ENCODE data around the gene TNF. TPM values are rescaled to one million over a fixed set of nuclear protein-coding genes. Genes with fewer than 3 reads are reported as not detected.

The TNF gene
- total and polyA plus RNA-seq, 9 donors: 0.24 to 3.0 (median 0.79) TPM; not detected in 3

DNA sequence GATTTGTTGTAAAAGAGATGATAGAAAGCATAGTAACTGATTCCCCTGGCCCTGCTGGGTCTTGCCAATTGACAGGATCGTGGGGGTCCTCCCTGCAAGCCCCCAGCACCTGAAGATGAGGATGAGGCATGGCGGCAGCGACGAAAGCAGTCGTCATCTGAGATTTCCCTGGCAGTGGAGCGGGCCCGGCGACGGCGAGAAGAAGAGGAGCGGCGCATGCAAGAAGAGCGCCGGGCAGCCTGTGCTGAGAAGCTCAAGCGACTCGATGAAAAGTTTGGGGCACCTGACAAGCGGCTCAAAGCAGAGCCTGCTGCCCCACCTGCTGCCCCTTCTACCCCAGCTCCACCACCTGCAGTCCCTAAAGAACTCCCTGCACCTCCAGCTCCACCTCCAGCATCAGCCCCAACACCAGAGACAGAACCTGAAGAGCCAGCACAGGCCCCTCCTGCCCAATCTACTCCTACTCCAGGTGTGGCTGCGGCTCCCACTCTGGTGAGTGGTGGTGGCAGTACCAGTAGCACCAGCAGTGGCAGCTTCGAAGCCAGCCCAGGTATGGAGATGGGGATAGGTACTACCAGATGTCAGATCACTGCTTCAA lies 52.4 kb downstream of the TNF start:
- TF ChIP-seq EP300 (IDR thresholded peaks at IDR 0.05): no peak
- TF ChIP-seq, protein P1, sequence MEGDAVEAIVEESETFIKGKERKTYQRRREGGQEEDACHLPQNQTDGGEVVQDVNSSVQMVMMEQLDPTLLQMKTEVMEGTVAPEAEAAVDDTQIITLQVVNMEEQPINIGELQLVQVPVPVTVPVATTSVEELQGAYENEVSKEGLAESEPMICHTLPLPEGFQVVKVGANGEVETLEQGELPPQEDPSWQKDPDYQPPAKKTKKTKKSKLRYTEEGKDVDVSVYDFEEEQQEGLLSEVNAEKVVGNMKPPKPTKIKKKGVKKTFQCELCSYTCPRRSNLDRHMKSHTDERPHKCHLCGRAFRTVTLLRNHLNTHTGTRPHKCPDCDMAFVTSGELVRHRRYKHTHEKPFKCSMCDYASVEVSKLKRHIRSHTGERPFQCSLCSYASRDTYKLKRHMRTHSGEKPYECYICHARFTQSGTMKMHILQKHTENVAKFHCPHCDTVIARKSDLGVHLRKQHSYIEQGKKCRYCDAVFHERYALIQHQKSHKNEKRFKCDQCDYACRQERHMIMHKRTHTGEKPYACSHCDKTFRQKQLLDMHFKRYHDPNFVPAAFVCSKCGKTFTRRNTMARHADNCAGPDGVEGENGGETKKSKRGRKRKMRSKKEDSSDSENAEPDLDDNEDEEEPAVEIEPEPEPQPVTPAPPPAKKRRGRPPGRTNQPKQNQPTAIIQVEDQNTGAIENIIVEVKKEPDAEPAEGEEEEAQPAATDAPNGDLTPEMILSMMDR (IDR thresholded peaks at IDR 0.05): no peak
- TF ChIP-seq POLR2A (IDR thresholded peaks at IDR 0.05): no peak
- Histone ChIP-seq H3K4me3 (no peak overlapping the region), H3K27me3 (no peaks in the 10 kb centered on the region), H3K9me3 (no peaks in the 10 kb centered on the region), H3K27ac (no peak overlapping the region), H3K4me1 (ENCODE audit: insufficient read depth) (no peaks in the 10 kb centered on the region), H3K36me3 (no peaks in the 10 kb centered on the region)
- DNase-seq: no peak
- intact Hi-C loops (cut with DNase I): no loop called here
- 96 to 97% (median 96%) methylated on average over 19 of the region's 19 CpGs for WGBS, 3 donors

Small RNA genes within 50 kb of the gene (small RNA-seq; reads per million reads assigned to genes)
- gene SNORA38 (2.1 reads per million, percentile 72 among the genes with 10 or more reads in this experiment), gene SNORD117 (164 reads per million, percentile 92 among the genes with 10 or more reads in this experiment), gene SNORD84 (not detected), gene UQCRHP1 (not detected)

Other genes with a start within 250 kb of the TNF start
Only the 30 nearest of the 34 such genes appear.
- gene HLA-B, start 218.4 kb upstream of the TNF start, total RNA-seq: 100 to 1,000 TPM; 358 to 625 (median 492) TPM
- gene HLA-B, start 218.4 kb upstream of the TNF start, polyA plus RNA-seq: 1,000 to 10,000 TPM in 1 of 2 donors, 100 to 1,000 TPM in 1; 680 to 2,036 TPM
- 10 to 100 TPM; 15.8 to 48.9 (median 24.5) TPM for gene MICA, start 172.0 kb upstream of the TNF start, total RNA-seq
- 10 to 100 TPM; 31.1 to 33.2 TPM for gene MICA, start 172.0 kb upstream of the TNF start, polyA plus RNA-seq
- 1 to 10 TPM in 4 of 7 donors, under 1 TPM in 3; 0.57 to 1.7 (median 1.3) TPM for gene MICB, start 77.4 kb upstream of the TNF start, total RNA-seq
- 10 to 100 TPM in 1 of 2 donors, under 1 TPM in 1; 0.48 to 10.6 TPM for gene MICB, start 77.4 kb upstream of the TNF start, polyA plus RNA-seq
- not detected for gene MCCD1, start 46.6 kb upstream of the TNF start, total RNA-seq
- not detected for gene MCCD1, start 46.6 kb upstream of the TNF start, polyA plus RNA-seq
- gene DDX39B, start 33.6 kb upstream of the TNF start, total RNA-seq: 100 to 1,000 TPM; 212 to 404 (median 362) TPM
- 100 to 1,000 TPM; 219 to 278 TPM for gene DDX39B, start 33.6 kb upstream of the TNF start, polyA plus RNA-seq
- 1 to 10 TPM in 6 of 7 donors, under 1 TPM in 1; 0.93 to 3.7 (median 2.3) TPM for gene ATP6V1G2, start 29.0 kb upstream of the TNF start, total RNA-seq
- 1 to 10 TPM; 3.0 to 9.3 TPM for gene ATP6V1G2, start 29.0 kb upstream of the TNF start, polyA plus RNA-seq
- gene NFKBIL1, start 28.0 kb upstream of the TNF start, total RNA-seq: 10 to 100 TPM; 23.6 to 32.4 (median 27.5) TPM
- gene NFKBIL1, start 28.0 kb upstream of the TNF start, polyA plus RNA-seq: 10 to 100 TPM in 1 of 2 donors, 1 to 10 TPM in 1; 8.2 to 46.0 TPM
- gene LTA, start 3.3 kb upstream of the TNF start, total RNA-seq: 1 to 10 TPM in 1 of 7 donors, under 1 TPM in 1, not detected in 5; 0.18 to 1.3 TPM
- under 1 TPM; 0.17 to 0.43 TPM for gene LTA, start 3.3 kb upstream of the TNF start, polyA plus RNA-seq
- 1 to 10 TPM in 1 of 7 donors, under 1 TPM in 3, not detected in 3; 0.42 to 1.8 (median 0.62) TPM for gene LTB, start 6.9 kb downstream of the TNF start, total RNA-seq
- under 1 TPM; 0.48 to 0.73 TPM for gene LTB, start 6.9 kb downstream of the TNF start, polyA plus RNA-seq
- gene LST1, start 10.7 kb downstream of the TNF start, total RNA-seq: 10 to 100 TPM in 3 of 7 donors, 1 to 10 TPM in 4; 3.8 to 34.0 (median 8.6) TPM
- gene LST1, start 10.7 kb downstream of the TNF start, polyA plus RNA-seq: 10 to 100 TPM in 1 of 2 donors, 1 to 10 TPM in 1; 8.1 to 12.2 TPM
- under 1 TPM in 1 of 7 donors, not detected in 6; 0.59 TPM for gene NCR3, start 17.4 kb downstream of the TNF start, total RNA-seq
- gene NCR3, start 17.4 kb downstream of the TNF start, polyA plus RNA-seq: under 1 TPM in 1 of 2 donors, not detected in 1; 0.27 TPM
- gene AIF1, start 39.7 kb downstream of the TNF start, total RNA-seq: 10 to 100 TPM in 4 of 7 donors, 1 to 10 TPM in 3; 4.5 to 26.6 (median 12.9) TPM
- 10 to 100 TPM; 24.5 to 82.4 TPM for gene AIF1, start 39.7 kb downstream of the TNF start, polyA plus RNA-seq
- 100 to 1,000 TPM in 5 of 7 donors, 10 to 100 TPM in 2; 48.5 to 222 (median 180) TPM for gene PRRC2A, start 45.1 kb downstream of the TNF start, total RNA-seq
- 100 to 1,000 TPM in 1 of 2 donors, 10 to 100 TPM in 1; 64.8 to 104 TPM for gene PRRC2A, start 45.1 kb downstream of the TNF start, polyA plus RNA-seq
- 100 to 1,000 TPM; 113 to 246 (median 209) TPM for gene BAG6, start 77.1 kb downstream of the TNF start, total RNA-seq
- gene BAG6, start 77.1 kb downstream of the TNF start, polyA plus RNA-seq: 100 to 1,000 TPM; 140 to 170 TPM
- 1 to 10 TPM; 1.3 to 7.2 (median 4.0) TPM for gene APOM, start 80.3 kb downstream of the TNF start, total RNA-seq
- 1 to 10 TPM; 1.5 to 7.7 TPM for gene APOM, start 80.3 kb downstream of the TNF start, polyA plus RNA-seq
- gene C6orf47, start 85.2 kb downstream of the TNF start, total RNA-seq: 10 to 100 TPM; 13.9 to 26.2 (median 22.6) TPM
- 10 to 100 TPM; 15.9 to 17.6 TPM for gene C6orf47, start 85.2 kb downstream of the TNF start, polyA plus RNA-seq
- 10 to 100 TPM; 14.6 to 19.9 (median 16.5) TPM for gene GPANK1, start 89.4 kb downstream of the TNF start, total RNA-seq
- 10 to 100 TPM; 25.1 to 26.6 TPM for gene GPANK1, start 89.4 kb downstream of the TNF start, polyA plus RNA-seq
- 100 to 1,000 TPM; 120 to 258 (median 139) TPM for gene CSNK2B, start 90.5 kb downstream of the TNF start, total RNA-seq
- gene CSNK2B, start 90.5 kb downstream of the TNF start, polyA plus RNA-seq: 100 to 1,000 TPM; 186 to 240 TPM
- gene LY6G5B, start 94.4 kb downstream of the TNF start, total RNA-seq: 10 to 100 TPM in 5 of 7 donors, 1 to 10 TPM in 2; 8.5 to 28.4 (median 13.1) TPM
- 10 to 100 TPM; 11.4 to 15.0 TPM for gene LY6G5B, start 94.4 kb downstream of the TNF start, polyA plus RNA-seq
- 1 to 10 TPM in 6 of 7 donors, not detected in 1; 1.2 to 2.3 (median 2.0) TPM for gene LY6G5C, start 105.5 kb downstream of the TNF start, total RNA-seq
- 1 to 10 TPM; 2.7 to 3.7 TPM for gene LY6G5C, start 105.5 kb downstream of the TNF start, polyA plus RNA-seq
- 10 to 100 TPM; 31.1 to 60.4 (median 37.6) TPM for gene ABHD16A, start 127.8 kb downstream of the TNF start, total RNA-seq
- gene ABHD16A, start 127.8 kb downstream of the TNF start, polyA plus RNA-seq: 10 to 100 TPM; 25.4 to 35.2 TPM
- gene LY6G6F, start 131.3 kb downstream of the TNF start, total RNA-seq: not detected
- gene LY6G6F, start 131.3 kb downstream of the TNF start, polyA plus RNA-seq: not detected
- not detected for gene LY6G6D, start 139.8 kb downstream of the TNF start, total RNA-seq
- gene LY6G6D, start 139.8 kb downstream of the TNF start, polyA plus RNA-seq: not detected
- gene LY6G6C, start 146.2 kb downstream of the TNF start, total RNA-seq: 1 to 10 TPM in 2 of 7 donors, not detected in 5; 1.0 to 4.9 TPM
- gene LY6G6C, start 146.2 kb downstream of the TNF start, polyA plus RNA-seq: under 1 TPM in 1 of 2 donors, not detected in 1; 0.17 TPM
- gene MPIG6B, start 147.8 kb downstream of the TNF start, total RNA-seq: under 1 TPM in 3 of 7 donors, not detected in 4; 0.15 to 0.94 (median 0.69) TPM
- gene MPIG6B, start 147.8 kb downstream of the TNF start, polyA plus RNA-seq: under 1 TPM; 0.06 to 0.60 TPM
- gene DDAH2, start 153.7 kb downstream of the TNF start, total RNA-seq: 100 to 1,000 TPM in 3 of 7 donors, 10 to 100 TPM in 4; 61.2 to 139 (median 95.2) TPM
- gene DDAH2, start 153.7 kb downstream of the TNF start, polyA plus RNA-seq: 100 to 1,000 TPM in 1 of 2 donors, 10 to 100 TPM in 1; 23.9 to 127 TPM
- gene CLIC1, start 161.0 kb downstream of the TNF start, total RNA-seq: 100 to 1,000 TPM; 128 to 208 (median 184) TPM
- gene CLIC1, start 161.0 kb downstream of the TNF start, polyA plus RNA-seq: 100 to 1,000 TPM; 199 to 473 TPM
- 10 to 100 TPM in 4 of 7 donors, 1 to 10 TPM in 3; 8.6 to 19.1 (median 14.5) TPM for gene MSH5, start 164.4 kb downstream of the TNF start, total RNA-seq
- gene MSH5, start 164.4 kb downstream of the TNF start, polyA plus RNA-seq: 1 to 10 TPM; 4.8 to 7.8 TPM
- 1 to 10 TPM in 5 of 7 donors, under 1 TPM in 1, not detected in 1; 0.94 to 5.2 (median 3.6) TPM for gene SAPCD1, start 187.1 kb downstream of the TNF start, total RNA-seq
- 1 to 10 TPM; 1.6 to 2.9 TPM for gene SAPCD1, start 187.1 kb downstream of the TNF start, polyA plus RNA-seq
- 10 to 100 TPM in 1 of 7 donors, 1 to 10 TPM in 5, under 1 TPM in 1; 0.48 to 25.2 (median 1.7) TPM for gene VWA7, start 201.8 kb downstream of the TNF start, total RNA-seq
- under 1 TPM; 0.18 to 0.62 TPM for gene VWA7, start 201.8 kb downstream of the TNF start, polyA plus RNA-seq

Data from ovary (tissue), 9 donors.